CD4-positive, alpha-beta T cell treated with Interleukin-17A for 4 hours (primary cell): ENCODE data around the gene EYA4.
A peak's percentile ranks its signal among the peaks of the same experiment; 100 is the strongest.
"Not testable (repeated sequence)": the region's sequence is repeated elsewhere in the genome, so short reads cannot be mapped to it uniquely, and the experiment has no call there.

Source experiments
- DNase-seq: peaks from one replicate; pipeline ENCODE4 v3.0.0-alpha.2; 2020; ENCODE audit warnings: mixed read lengths

The EYA4 gene

DNA sequence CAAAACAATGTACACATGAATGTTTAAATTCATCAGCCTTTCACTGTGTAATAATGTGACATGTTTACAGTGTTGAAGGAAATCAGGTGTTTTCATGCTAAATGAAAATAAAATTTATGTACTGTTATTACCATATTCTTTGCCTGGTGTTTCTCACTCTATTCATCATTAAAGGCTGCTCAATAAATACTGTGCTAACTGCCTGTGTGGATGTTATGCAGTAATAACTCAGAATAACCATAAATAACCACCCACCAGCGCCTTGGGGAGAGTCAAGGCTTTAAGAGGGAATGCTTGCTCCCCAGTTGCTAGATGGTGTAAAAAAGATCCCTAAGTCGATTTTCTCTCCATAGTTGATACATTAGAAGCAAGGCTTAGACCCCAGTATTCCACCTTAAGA, 299.9 kb downstream of the EYA4 start:
- no peak for DNase-seq

DNA sequence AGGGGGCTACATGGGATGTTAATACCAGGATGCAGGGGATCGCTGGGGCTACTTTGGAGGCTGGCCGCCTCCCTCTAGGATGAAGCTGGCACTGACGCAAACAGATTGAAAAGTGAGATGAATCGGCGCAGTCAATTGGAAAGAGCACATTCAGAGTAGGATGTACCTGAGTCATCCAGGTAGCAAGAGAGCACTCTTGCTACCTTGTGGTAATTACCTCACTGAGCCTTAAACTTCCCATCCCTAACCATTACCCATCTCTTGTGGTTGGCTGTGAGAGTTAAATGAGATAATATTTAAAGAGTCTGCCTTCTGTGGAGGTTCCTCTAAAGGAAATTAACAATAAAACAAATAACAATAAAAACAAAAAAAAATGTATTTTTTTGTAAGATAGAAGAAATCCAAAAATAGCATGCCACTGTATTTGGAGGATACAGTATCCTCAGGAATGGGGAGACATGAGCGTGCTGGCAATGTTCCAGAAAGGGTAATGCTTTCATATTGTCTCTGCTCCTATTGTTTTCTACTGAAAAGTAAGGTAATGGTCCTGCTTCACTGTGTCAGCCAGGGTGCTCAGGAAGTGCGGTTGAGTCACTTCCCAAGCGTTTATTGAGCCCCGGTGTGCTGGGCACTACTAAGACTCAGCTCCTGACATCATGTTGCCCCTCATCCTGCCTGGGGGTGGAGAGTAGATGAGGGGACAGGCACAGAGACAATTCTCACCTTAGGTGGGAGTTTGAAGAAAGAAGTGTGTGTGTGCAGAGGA, 301.1 kb downstream of the EYA4 start:
- no peak for DNase-seq

DNA sequence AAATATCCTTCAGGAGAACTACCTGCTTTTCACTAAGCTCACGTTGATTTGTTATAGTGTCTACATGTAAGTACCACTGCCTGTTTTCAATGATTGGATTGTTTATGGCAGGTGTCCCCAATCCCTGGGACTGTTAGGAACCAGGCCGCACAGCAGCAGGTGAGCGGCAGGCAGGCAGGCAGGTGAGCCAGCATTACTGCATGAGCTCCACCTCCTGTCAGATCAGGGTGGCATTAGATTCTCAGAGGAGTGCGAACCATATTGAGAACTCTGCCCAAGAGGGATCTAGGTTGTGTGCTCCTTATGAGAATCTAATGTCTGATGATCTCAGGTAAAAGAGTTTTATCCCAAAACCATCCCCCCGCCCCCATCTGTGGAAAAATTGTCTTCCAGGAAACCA, 303.3 kb downstream of the EYA4 start:
- no peak for DNase-seq

DNA sequence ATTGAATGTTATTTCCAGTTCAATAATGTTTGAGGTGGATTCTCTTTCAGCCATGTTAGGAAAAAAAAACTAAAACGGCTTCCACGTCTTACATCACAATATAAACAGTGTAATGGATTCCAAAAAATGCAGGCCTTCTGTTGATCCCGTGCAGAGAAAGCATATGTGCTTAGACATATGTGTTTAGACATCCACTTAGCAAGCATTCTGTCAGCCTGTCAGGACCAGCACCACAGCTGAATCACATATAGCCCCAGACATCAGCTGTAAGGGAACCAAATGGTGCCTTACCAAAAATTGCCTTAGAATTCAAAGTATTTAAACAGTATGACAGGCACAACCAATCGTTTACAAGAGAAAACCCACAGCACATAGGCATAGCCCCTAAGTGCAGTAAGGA, 304.9 kb downstream of the EYA4 start:
- no peak for DNase-seq

DNA sequence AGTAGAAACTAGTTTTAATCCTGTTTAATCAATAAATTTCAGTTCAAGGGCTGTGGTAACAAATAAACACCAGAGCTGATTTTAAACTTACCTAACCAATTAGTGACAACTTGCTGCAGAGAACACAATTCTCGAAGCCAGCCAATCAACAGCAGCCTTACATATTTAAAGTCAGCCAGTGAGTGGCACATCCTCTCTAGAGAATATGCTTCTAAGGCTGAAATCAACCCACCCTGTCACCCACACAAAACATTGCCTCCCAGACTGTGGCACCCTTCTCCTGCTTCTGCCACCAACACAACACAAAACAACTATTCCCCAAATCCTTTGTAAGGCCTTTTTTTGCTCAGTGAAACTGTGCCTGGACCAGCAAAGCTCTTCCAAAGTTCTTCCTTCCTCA, 306.0 kb downstream of the EYA4 start:
- DNase-seq = no peak

DNA sequence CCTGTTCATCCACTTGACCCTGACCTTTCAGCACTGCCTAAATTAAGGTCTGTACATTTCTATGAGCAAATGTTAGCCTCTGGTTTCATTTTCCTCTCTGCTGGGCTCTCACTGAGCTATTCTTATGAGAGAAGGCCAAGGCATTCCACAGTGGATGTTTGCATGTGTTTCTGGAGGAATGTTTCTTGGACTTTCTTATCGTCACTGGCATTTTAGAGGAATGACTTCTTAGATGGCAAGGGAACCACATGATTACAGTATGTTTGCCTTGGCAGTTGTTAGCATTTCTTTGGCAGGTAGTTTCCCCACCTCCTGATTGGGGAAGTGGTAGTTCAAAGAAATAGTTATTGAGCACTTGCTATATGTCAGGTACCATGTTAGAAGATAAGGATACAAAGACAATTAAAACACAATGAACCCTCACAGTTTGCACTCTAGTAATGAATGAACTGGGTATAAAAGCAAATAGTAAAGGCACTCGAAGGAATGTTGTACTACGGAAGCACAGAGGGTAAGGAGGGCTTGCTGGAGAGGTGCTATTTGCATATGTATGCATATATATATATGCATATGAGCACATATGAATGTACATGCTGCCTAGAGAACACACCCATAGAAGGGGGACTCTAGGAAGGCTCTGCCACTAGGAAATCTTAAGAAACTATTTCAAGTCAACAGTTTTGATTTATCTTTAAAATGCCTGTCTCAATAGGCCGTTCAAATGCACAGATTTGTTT, 307.4 kb downstream of the EYA4 start:
- DNase-seq = no peak

DNA sequence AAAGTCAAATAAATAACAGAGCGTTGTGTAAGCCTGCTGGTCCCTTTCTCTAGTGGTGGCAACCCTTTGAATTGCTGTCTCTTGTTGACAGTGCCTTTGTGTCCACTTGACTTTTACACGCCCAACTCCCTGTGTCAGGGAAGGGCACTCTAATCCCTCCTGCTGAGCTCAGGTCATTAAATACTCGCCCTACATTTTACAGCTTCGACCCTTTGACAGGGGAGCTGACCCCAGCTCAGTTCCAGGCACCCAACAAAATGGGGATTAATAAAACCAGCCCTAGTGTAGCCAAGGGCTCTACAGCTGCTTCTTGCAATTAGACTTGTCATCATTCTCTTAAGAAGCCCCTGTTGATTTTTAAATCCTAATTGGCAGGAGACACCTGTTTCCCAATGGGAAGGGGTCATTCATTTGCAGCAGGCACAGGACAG, 308.2 kb downstream of the EYA4 start:
- DNase-seq = no peak

DNA sequence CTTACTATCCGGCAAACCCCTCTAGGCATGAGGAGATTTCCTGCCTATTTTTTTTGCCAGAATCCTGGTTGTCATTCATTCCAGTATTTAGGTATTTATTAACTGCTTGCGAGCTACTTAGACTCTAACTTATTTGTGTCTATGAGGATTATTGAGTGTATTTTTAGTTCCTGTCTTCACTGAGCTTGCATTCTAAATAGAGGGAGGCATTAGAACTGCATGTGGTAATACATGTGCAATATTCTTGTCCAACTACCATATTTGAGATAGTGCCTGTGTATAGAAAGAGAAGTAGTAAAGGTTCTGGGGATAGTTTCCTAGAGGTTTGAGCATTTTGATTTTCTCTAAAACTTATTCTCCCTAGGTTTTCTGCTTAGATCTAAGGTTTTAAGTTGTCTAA, 308.9 kb downstream of the EYA4 start:
- DNase-seq = no peak

DNA sequence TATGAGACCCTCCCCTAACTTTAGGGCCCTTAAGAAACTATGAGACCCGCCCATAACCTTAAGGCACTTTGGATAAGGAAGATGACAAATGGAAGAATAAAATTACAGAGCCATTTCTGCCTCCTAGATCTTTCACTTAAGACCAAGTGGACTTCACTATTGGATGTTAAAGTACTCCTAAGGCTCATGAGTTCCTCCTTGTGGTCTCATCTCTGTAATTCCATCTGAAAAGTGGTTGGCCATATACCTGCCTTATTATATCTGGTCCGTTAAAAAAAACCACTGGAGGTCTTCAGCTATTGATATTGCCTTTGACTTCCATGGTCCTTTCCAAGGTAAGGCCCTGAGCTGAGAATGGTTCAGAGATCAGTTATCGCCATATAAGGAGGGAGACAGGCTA, 310.3 kb downstream of the EYA4 start:
- DNase-seq = no peak

DNA sequence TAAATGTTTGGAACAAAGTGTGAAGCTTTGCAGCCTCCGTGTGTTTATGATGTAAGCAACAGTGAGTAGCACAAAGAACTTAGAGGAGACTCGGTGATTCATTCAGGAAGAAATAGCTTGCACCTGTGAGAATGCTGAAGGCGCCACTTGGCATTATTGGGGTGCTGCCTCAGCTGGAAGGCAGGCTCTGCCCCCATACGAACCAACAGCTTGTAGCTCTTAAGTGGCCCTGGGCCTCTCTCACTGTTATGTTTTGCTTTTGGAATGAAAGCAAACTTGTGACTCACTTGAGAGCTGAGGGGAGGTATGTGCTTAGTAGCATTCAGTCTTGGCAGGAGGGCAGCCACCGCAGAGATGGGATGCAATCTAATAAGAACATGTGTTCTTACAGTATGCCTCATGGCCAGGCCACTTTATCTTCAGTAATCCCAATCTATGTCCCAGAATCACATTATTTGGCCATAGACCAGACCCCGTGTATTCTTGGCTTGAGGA, 310.7 kb downstream of the EYA4 start:
- DNase-seq = no peak

DNA sequence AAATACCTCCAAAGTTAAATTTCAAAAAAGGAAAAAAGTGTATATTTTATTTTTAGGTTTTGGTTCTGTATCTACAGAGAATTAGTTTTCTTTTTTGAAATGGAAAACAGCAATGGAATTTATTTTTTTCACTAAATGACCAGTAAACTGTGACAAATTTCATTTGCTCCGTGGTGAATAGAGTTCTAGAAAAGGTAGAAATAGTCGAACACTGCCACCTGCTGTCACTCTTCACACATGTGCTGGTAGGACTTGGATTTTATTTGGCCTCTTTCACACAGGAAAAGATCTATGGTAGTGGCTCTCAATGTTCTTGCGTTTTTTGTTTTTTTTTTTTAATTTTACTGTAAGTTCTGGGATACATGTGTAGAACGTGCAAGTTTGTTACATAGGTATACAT, 312.5 kb downstream of the EYA4 start:
- DNase-seq = peak; percentile 35

DNA sequence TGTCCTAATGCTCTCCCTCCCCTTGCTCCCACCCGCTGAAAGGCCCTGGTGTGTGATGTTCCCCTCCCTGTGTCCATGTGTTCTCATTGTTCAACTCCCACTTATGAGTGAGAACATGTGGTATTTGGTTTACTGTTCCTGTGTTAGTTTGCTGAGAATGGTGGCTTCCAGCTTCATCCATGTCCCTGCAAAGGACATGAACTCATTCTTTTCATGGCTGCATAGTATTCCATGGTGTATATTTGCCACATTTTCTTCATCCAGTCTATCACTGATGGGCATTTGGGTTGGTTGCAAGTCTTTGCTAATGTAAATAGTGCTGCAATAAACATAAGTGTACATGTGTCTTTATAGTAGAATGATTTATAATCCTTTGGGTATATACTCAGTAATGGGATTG, 313.0 kb downstream of the EYA4 start:
- DNase-seq = not testable (repeated sequence)

DNA sequence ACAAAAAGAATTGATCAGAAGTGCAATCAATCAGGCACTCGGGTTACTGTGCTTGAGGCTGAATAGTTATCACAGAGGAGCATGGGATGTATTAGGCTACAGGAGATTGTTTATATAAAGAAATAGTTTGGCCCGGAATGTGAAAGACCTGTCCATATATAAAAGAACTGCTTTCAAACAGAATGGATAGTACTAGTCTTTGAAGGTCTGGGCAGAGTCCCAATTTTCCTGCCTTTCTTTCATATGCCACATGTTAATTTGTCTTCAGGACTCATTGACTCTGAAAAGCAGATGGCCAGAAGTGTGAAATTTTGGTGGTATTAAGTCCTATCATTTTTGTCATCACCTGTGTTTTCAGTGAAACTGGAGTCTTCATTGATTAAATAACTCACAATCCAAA, 314.5 kb downstream of the EYA4 start:
- no peak for DNase-seq

DNA sequence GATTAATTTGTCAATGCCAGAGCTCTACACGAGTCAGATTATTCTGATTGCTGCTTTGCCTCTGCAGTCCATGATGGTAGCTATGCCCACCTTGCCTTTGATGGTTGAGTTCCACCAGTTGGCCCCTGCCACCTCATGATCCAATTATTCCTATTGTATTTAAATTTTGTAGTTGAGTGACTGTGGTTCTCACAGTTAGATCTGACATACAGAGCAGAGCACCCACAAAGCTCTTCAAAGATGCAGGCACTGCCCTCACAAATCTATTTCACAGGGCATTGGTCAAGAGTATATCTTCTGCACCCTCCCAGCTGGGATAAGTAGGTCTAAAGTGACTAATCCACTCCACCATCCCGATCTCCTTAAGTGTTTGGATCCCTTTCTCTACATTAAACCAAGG, 318.8 kb downstream of the EYA4 start:
- no peak for DNase-seq

DNA sequence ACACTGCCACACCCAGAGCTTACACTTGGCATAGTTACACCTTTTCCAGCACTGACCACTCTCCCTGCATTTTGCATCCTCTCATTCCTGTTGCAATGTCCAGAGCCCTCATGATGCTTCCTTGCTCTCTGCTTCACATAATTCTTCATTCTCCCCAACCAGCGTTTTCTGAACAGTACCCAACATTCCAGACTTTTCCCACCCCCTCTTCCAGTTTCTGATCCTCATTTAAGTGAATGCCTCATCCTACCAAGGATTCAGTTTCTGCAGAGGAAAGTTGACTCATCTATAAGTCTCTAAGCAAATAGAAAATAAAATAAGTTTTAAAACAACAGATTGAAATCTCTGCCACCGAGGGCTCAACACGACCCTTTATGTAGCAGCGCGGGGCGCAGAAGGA, 326.5 kb downstream of the EYA4 start:
- no peak for DNase-seq

DNA sequence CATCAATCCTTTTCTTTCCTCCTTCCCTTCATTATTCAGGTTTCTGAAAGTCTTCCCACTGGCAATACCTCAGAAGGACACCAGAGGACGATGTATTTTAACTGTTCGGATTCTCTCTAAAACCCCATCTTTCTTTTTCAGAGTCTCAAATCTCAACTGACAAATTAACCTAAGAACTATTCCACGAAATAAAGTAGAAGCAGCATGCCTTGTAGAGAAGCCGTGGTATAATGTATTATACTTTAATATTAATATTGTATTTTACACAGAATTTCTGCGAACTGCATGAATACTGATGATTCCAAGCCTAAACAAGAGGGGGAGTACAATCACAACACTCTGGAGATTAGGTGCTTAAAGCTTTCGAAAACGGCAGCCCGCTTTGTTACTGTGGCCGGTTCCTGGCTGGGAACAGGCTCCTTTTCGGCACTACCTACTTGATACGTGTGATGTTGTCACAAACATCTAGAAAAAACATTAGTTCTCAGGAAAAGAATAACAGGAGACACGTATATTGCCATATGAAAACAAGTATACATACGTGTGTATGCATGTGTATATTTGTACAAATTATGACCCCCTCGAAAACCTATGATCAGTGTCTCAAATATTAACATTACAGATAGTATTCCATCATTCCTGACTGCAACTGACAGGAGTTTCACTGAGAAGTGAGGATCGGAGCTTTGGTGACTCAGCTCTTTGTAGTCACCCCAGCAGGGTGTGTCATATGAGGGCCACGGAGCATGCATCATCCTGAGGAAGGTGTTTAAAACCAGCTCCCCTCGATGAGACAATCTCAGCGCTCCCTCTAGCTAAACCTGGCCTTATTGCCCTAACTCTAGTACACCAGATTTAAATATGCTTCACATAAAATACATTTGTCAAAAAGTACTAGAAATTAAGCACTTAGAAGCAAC, 328.1 kb downstream of the EYA4 start:
- peak; percentile 9 for DNase-seq

DNA sequence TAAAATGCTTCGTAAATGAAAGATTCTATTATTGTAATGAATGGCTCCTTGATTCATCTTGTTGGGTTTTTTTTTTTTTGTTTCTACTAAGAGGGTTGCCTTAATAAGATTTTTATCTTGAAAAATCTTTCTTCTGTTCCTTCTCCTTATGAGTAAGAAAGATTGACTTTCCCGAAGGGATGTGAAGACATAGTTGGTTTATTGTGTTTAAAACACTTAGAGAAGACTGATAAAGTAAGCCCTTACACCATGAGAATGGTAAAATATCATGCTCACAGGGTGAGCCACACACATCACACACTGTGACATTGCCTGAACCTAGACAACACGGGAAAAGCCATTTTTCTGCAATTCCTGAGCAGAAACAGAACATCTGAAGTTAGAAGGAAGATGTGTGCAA, 330.5 kb downstream of the EYA4 start:
- no peak for DNase-seq

DNA sequence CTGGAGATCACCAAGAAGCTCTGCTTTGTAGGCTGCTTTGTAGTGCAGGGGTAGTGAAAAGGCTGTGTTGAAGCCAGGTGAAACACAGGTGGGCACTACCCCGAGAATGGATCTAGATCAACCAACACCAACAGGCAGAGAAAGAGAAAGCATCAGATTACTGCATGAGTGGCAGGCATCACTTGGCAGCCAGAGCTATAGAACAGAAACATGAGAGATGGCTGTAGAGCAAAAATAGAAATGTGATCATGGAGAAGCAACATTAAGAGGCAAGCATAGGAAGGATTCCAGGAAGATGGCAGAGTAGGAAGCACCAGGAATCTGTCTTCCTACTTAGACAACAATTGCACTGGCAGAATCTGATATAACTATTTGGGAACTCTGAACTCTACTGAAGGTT, 336.7 kb downstream of the EYA4 start:
- no peak for DNase-seq
